HG02763 (cell line): Measurements from ENCODE around the gene ATG4A.
A peak's percentile ranks its signal among the peaks of the same experiment; 100 is the strongest.

Experiments
- ATAC-seq: cut with Tn5 transposase; IDR thresholded peaks from one replicate; pipeline ENCODE4 v1.9.1; 2021; ENCODE audit warnings: mild to moderate bottlenecking, moderate library complexity; ENCODE audit not compliant: unreplicated experiment

ATG4A gene, protein sequence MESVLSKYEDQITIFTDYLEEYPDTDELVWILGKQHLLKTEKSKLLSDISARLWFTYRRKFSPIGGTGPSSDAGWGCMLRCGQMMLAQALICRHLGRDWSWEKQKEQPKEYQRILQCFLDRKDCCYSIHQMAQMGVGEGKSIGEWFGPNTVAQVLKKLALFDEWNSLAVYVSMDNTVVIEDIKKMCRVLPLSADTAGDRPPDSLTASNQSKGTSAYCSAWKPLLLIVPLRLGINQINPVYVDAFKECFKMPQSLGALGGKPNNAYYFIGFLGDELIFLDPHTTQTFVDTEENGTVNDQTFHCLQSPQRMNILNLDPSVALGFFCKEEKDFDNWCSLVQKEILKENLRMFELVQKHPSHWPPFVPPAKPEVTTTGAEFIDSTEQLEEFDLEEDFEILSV

DNA sequence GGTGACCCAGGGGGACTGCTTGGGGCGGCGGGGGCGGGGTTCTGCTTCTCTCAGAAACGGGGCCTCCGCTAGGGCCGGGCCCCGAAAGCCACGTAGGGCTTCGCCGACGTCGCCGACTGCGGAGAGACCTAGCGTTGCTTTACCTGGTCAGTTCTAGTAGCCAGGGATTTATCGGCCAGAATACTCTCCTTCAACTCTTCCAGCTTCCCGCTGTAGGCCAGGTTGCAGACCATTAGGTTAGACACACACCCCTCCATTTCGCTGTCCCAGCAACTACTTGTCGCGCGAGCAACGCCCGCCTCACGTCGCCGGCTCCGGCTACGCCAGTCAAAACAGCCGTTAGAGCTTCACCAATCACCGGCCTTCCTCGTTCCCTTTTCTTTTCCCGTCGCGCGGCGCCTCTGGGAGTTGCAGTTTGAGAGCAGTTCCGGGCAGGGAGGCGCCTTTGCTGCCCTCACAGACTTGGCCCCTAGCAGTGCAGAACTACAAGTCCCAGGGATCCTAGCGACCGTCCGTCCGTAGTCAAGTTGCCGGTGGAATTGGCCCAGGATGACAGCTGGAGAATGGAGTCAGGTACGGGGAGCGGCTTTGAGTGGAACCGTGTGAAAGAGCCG lies at the start of gene ATG4A, which contains the start of gene PSMD10:
Gene ATG4A, plus strand, starts transcription at position 515 of the 614 bp plus-strand sequence. Its CDS starts 49 bp downstream, at position 564.
Gene PSMD10, minus strand, starts transcription at position 279 of the 614 bp plus-strand sequence. Its CDS starts 22 bp downstream, at position 257.
- ATAC-seq = peak; percentile 96

DNA sequence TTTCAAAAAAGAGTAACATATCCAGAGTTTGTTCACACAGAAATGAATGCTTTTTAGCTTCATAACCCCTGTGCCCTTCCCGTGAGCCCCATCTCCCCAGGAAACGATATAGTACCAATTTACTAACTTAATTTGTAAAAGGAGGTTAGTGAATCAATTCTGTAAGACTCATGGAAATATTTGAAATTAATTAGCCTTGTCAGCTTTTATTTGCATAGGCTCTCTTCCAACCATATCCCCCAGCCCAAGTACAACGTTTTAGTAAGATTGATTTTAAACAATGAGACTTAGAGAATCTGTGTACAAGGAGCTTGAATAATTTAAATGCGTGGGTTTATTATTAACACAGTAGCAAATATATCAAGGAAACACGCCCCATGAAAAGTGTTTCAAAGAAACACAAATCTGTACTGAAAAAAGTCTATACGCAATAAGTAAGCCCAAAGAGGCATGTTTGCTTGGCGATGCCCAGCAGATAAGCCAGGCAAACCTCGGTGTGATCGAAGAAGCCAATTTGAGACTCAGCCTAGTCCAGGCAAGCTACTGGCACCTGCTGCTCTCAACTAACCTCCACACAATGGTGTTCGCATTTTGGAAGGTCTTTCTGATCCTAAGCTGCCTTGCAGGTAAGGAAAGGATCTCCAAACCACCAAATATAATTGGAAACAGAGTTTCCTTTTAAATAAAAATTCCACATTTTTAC lies 46.9 kb upstream of the ATG4A start, which contains the start of gene VSIG1:
Gene VSIG1, plus strand, starts transcription at position 512 of the 703 bp plus-strand sequence. Its CDS starts 66 bp downstream, at position 578.
- ATAC-seq = no peak

DNA sequence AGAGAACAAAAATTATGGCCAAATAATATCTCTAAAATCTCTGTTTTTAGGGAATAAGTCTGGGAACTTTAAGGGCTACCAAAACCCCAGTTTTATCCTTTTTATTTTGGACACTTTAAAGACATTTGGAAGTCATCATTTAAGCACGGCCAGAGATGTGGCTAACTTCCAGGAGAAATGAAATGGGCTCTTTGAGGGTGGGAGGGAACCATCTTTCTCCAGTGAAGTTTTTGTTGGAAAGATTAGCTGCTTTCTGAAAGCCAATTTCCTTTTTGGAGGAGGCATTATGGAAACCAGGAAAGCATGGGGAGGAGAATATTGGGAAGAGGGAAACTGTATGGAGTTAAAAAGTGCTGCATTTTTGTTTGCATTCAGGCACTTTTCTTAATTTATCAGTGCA lies 41.9 kb upstream of the ATG4A start:
- no peak for ATAC-seq

DNA sequence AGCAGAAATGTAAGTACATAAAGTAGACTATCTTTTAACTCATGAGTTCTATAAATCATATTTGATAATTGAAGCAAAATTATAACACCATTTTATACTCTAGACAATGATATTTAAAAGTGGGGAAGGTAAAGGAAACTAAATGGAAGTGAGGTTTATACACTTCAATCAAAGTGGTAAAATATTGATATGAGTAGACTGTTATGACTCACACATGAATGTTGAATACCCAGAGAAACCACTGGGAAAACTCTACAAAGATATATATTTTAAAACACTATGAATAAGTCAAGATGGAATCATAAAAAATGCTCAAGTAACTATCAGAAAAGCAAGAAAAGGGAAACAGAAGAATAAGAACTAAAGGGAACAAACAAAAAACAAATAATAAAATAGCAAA lies 38.4 kb upstream of the ATG4A start:
- ATAC-seq = no peak

DNA sequence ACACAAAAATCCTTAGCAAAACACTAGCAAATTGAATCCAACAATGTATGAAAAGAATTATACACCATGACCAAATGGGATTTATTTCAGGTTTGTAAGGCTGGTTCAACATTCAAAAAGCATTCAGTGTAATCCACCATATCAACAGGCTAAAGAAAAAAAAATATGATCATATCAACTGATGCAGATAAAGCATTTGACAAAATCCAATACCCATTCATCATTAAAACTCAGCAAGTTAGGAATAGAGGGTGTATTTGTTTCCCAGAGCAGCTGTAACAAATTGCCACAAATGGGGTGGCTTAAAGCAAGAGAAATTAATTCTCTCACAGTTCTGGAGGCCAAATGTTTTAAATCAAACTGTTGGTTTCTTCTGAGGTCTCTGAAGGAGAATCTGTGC lies 36.0 kb upstream of the ATG4A start:
- no peak for ATAC-seq

DNA sequence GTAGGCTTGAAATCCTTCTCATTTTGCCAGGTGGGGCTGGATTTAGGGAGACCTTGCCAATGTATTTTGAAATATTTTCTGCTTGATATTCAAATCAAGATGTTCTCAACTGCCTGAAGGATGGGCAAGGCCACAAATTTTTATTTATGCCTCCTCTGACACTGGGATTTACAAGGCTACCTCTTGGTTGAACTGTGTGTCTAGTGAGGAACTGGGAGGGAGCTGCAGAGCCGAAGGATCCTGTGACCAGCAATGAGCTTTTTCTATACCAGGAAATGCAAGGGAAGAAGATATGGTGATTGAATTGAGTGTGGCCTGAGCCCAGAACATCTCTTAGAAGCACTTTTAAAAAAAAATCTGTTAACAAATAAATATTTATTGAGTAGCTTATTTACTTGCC lies 31.8 kb upstream of the ATG4A start:
- ATAC-seq = no peak

DNA sequence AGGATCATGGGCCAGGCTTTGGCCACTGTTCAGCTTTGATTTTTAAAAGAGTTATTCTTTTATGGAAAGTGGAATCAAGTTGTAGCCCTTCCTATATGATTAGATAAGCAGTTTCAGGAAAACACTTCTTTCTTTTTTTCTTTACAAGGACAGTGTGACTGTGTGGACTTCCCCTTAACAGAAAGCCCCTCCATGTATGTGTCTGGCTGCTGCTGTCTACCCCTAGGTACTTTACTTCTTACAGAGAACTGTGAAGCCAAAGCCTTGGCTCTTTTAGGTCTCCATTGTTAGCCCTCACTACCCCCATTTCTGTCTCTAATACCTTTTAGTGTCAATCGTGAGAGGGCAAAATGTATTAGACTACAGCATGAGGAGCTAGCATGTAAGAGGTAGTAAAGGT lies 27.6 kb upstream of the ATG4A start:
- no peak for ATAC-seq

DNA sequence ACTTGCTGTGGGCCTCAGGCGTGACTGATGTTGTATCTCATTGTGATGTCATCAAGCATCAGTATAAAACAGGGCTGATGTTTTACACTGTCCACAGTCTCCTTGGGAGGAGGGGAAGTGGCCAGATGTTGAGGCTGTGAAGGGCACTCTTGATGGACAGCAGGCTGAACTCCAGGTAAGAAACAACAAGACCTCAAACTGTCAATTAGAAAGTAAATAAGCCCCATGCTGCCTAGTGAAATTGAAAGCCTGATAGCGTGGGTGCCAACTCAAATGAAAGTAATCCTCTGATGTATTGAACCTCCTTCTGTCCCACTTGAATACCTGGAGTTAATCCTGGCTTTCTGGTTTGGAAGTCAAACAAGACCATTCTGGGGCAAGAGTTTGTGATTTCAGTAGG lies 27.0 kb upstream of the ATG4A start:
- ATAC-seq = no peak

DNA sequence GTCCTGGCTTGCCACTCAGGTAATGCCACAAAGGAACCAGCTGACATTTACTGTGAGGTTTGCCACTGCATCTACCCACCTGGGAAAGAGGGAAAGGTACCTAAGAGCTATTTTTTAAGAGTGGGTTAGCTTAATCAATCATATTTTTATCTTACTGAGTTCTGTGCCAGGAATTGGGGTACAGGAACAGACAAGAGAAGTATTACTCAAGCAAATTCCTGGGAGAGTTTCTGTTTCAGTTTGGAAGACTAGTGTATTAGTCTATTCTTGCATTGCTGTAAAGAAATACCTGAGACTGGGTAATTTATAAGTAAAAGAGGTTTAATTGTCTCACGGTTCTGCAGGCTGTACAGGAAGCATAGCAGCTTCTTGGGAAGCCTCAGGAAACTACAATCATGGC lies 23.5 kb upstream of the ATG4A start:
- ATAC-seq = no peak

DNA sequence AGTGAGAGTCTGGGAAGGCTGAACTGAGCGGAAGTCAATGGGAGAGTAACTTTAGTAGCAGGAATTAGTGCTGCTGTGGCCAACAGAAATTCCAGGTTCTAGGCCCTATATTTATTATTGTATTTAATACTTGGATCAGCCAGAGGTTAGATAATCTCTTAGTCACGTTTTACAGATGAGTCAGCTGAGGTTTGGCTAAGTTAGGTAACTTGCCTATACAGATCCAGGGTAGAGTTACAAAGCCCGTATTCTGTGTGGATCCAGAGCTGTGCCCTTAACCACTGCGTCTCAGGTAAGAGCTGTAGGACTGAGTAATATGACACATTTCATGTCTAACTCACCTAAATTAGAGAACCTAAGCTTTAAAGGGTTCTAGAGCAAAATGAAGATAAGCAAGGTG lies 20.7 kb upstream of the ATG4A start:
- no peak for ATAC-seq

DNA sequence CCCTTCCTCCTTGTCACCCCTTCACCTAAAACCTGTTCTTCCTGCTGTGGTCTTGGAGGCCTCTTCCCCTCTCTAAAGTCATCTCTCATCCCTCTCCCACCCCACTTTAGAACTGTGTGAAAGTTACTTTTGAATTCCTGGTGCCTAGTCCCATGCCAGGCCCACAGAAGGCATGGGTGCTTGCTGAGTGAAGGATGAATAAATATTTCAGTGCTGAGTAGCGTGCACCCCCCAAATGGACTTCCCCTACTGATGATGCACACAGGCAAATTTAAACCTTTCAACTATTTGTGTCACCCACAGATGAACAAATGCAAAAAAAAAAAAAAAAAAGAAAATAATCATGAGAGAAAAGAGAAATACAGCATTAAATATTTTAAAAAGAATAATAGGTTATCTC lies 20.0 kb upstream of the ATG4A start:
- ATAC-seq = no peak

DNA sequence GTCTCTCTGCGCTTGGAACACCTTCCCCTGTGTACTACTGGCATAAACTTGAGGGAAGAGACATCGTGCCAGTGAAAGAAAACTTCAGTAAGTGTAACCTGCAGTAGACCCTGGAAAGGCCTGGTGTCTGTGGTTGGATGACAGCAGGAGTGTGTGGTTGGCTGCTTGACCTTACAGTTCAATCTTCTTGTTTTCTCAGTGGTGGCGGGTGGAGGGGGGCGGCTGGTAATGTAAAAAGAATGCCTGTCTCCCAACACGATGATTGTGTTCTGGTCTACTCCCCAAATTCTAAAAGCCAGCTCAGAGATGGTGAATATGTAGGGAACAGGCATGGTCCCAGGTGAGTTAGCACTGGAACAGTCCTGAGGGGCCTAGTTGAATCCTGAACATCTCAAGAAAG lies 18.8 kb upstream of the ATG4A start:
- ATAC-seq = no peak

DNA sequence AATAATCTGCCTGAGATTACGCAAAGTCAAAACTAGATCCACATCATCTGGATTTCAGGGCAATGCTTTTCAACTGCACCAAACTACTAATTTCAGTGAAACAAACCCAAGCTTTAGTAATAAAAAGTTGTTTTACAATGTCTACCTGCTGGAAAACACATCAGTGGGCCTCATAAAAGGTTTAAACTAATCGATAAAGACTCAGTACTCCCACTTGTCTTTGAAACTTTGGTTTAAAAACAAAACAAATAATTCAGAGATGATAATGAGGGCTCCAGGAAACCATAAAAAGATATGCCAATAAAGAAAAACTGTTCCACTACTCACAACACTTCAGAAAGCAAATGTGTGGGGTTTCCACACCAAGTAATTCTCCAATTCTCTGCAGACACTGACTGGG lies 10.5 kb upstream of the ATG4A start:
- no peak for ATAC-seq

DNA sequence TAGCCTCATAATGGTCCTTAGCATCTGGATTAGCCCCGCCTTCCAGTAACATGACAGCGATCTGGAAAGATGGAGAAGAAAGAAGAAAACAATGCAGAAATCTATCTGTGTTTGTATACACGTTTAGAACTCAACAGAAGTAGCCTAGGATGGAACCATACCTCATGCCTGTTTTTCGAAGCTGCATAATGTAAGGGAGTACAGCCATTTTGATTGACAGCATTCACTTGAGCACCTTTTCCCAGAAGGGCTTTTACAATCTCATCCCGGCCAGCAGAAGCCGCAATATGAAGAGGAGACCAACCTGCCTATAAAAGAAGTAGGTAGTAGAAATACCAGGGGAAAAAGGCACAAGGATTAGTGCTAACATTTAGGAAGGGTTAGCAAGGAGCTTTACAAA lies 3.8 kb upstream of the ATG4A start:
- ATAC-seq = no peak

DNA sequence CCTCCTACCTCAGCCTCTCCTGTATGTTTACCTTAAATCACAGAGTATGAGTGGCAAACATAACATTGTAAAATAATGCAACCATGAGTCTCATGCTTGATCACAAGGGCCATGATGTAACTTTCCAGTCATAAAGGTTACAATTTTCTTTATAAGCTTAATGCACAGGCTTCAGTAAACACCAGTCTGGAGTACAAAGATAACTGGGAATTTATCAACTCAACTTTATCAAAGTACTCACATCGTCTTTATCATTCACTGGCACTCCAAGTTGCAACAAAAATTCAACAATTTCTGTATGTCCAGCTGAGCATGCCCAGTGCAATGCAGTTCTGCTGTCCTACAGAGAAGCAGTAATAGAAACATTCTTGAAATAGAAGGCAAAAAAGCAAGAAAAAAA lies 3.1 kb upstream of the ATG4A start:
- ATAC-seq = no peak

DNA sequence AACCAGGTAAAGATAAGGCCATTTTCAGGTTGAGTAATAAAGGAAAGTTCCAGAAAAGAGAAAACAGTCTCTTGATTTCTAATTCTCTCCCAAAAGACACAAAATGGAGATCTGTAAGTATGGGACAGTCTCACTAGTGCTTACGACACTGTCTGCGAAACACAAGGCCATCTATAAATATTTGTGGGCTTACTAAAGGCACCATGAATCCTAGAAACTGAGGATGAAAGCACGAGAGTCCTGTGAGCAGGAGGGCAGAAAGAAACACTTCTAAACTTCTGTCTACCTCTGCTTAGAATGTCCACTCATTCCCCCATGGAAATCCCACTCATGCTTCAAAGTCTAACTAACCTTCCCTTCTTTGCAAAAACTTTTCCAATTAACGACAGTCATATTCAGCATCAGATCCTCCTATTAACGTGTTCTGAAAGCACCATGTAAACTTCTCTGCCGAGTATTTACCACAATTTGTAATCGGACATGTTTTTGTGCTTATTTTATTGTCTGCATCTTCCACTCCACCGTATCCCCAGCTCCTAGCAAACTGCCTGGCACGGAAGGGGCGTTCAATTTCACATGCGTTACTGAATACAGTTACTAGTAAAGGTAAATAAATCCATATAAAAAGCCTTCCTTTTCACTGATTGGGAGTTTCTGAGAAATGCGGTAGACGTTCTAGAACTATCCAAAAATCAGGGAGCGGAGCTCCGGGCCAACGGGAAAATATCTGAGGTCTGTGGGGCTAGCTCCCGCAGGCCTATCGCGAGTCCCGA lies 901 bp upstream of the ATG4A start:
- ATAC-seq = peak; percentile 1

DNA sequence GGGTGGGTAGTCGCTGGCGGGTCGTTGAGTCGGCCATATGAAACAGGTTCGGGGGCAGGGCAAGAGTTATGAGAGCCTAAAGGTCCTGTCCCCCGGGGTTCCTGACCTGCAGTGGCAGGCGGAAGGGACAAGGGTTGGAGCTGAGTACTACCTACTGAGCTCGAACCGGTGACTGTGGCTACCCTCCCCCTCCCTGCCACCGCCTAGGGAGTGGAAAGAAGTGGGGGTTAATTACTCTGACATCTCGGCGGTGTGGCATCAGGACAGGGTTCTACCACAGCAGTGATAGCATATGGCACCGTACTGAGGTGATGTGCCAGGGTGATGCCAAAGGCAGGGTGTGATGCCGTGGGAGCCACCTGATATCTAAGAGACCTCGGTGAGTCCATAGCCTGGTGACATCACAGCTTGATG lies 307 bp downstream of the ATG4A start:
- peak; percentile 34 for ATAC-seq

DNA sequence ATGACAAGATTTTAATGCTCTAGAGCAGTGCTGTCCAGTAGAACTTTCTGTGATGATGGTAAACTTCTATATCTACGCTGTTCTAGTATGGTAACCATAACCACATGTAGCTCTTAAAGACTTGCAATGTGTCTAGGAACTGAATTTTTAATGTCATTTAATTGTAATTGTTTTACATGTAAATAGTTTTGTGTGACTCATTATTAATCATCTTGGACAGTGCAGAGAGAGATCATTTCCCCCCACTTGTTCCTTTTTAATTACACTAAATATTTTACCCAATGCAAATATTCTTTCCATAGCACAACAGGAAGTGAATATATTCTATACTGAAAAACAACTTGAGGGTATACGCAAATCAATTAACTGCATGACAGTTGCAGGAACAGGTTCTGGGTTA lies 5.8 kb downstream of the ATG4A start:
- no peak for ATAC-seq

DNA sequence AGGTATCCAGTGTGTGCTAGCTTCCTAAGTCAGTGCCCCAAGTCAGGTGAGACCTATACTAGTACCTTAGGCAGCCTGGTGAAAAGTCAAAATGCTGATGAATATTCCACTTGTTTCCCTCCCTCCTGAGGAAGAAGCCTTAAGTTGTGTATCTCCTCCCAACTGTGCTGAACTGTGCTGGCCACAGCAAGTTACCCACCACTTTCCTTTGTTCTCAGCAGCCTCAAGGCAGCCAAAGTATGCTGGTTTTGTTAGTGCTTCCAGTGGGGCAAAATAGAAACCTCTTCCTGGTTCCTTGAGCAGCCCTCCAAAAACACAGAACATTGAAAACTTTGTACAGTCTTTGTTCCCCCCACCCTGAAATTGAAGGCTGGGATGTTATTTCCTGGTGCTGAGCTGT lies 13.9 kb downstream of the ATG4A start:
- ATAC-seq = no peak

DNA sequence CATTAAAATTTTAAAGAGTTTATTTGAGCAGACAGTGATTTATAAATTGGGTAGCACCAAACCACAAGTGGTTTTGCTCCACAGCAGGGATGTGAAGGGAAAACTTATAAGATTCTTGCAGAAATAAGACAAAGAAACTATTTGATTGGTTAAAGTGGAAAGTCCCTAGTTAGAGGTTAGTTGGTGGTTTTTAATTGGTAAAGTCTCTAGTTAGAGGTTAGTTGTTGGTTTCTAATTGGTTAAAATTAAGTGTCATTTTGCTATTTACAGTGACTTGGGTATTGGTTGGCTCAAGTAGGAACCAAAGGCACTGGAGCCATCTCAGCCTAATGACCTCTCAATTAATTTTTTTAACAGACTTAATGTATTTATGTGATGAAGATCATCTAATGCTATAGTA lies 23.0 kb downstream of the ATG4A start:
- no peak for ATAC-seq

DNA sequence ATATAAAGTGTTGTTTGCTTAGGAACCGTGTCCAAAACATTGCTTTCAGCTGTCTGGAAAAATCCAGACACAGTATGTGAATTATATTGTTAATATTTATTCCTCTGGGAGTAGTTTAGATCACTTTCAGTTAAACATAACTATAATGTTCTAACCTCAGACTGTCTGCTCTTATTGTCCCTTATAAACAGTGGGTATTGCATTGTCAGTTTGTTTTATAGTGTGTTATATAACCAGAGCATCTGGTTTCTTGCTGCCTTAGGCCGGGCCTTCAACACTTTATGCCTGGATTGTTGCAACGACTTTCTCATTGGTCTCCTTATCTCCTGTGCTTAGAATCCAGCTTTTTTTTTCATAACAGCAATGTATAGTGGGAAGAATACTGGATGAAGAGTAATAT lies 26.4 kb downstream of the ATG4A start:
- no peak for ATAC-seq
